EH (cell line): Measurements from ENCODE around the gene KIAA1614.
"Not testable (repeated sequence)": the region's sequence is repeated elsewhere in the genome, so short reads cannot be mapped to it uniquely, and the experiment has no call there.

ENCODE experiments used
- DNase-seq: peaks from one replicate; pipeline ENCODE4 v3.0.0-alpha.2; 2015; ENCODE audit warnings: low read depth

Gene KIAA1614

GRCh38 chr1:180941518-180942275 is 29.0 kb downstream of the KIAA1614 start:
- no peak for DNase-seq

- DNase-seq: no peak
These were observed 32.5 kb downstream of the KIAA1614 start for GRCh38 chr1:180945151-180945550.

GRCh38 chr1:180945551-180945950 is 32.9 kb downstream of the KIAA1614 start:
- DNase-seq: no peak

GRCh38 chr1:180946056-180946455 is 33.4 kb downstream of the KIAA1614 start:
- no peak for DNase-seq

GRCh38 chr1:180946541-180947498 is 34.1 kb downstream of the KIAA1614 start:
- DNase-seq: no peak

- DNase-seq: no peak
These were observed 34.8 kb downstream of the KIAA1614 start for GRCh38 chr1:180947499-180947885.

GRCh38 chr1:180947901-180948640 is 35.4 kb downstream of the KIAA1614 start:
- DNase-seq: peak; percentile 43

- no peak for DNase-seq
These were observed 36.2 kb downstream of the KIAA1614 start for GRCh38 chr1:180948641-180949615.

GRCh38 chr1:180949616-180950000 is 36.9 kb downstream of the KIAA1614 start:
- DNase-seq: no peak

- no peak for DNase-seq
These were observed 37.6 kb downstream of the KIAA1614 start for GRCh38 chr1:180950321-180950720.

- no peak for DNase-seq
These were observed 38.6 kb downstream of the KIAA1614 start for GRCh38 chr1:180951186-180951745.

GRCh38 chr1:180951836-180952656 is 39.3 kb downstream of the KIAA1614 start:
- DNase-seq: no peak

GRCh38 chr1:180952657-180953013 is 39.9 kb downstream of the KIAA1614 start:
- DNase-seq: no peak

GRCh38 chr1:180953291-180954004 is 40.8 kb downstream of the KIAA1614 start:
- DNase-seq: no peak

GRCh38 chr1:180954005-180954800 is 41.5 kb downstream of the KIAA1614 start:
- DNase-seq: peak; percentile 62

- DNase-seq: no peak
These were observed 42.1 kb downstream of the KIAA1614 start for GRCh38 chr1:180954801-180955165.

GRCh38 chr1:180956028-180956640 is 43.4 kb downstream of the KIAA1614 start:
- DNase-seq: no peak

- DNase-seq: not testable (repeated sequence)
These were observed 46.9 kb downstream of the KIAA1614 start for GRCh38 chr1:180959620-180960019.
